ENCODE measurements around the gene PLPP2. TPM values are rescaled to one million over a fixed set of nuclear protein-coding genes. Genes with fewer than 3 reads are reported as not detected.

Gene PLPP2
- 3.3 and 8.0 TPM in 2 replicates for total RNA-seq

GRCh38 chr19:291006-291521, at the start of gene PLPP2:
PLPP2 (minus strand) TSS chr19:291403; CDS start chr19:291336, 67 bp downstream.

Other genes starting within 250 kb of the PLPP2 start
- not detected in 2 replicates for gene OR4F17, start 184.3 kb downstream of the PLPP2 start, total RNA-seq
- gene MIER2, start 53.4 kb upstream of the PLPP2 start, total RNA-seq = 13.6 and 17.0 TPM in 2 replicates
- not detected in 2 replicates for gene C2CD4C, start 117.7 kb upstream of the PLPP2 start, total RNA-seq
- gene SHC2, start 169.6 kb upstream of the PLPP2 start, total RNA-seq = 3.1 TPM in 2 replicates
- gene MADCAM1, start 205.1 kb upstream of the PLPP2 start, total RNA-seq = 0.10 TPM in 1 of 2 replicates, not detected in the other
- 60.8 and 64.0 TPM in 2 replicates for gene TPGS1, start 216.1 kb upstream of the PLPP2 start, total RNA-seq
- 55.1 and 58.4 TPM in 2 replicates for gene CDC34, start 240.4 kb upstream of the PLPP2 start, total RNA-seq